Activated naive CD4-positive, alpha-beta T cell treated with anti-CD3 and anti-CD28 coated beads, Interleukin-2, amount 10 ng/mL, durations not matched to agents 7 days and 5 days (primary cell): ENCODE results near the gene PAX1.

Experiments
- CTCF ChIA-PET: fragments of 350-600 bp; sonication (Branson Sonifier 250); formaldehyde crosslinking; loops from one replicate; lab custom pipeline; 2021; ENCODE audit warnings: antibody characterized with exemption; lab: Charles Lee
- DNase-seq: peaks from one replicate; pipeline ENCODE4 v3.0.0-alpha.2; 2020
- H3K27ac Mint-ChIP-seq: one replicate; pipeline ENCODE4 v1.8.0; 2021; ENCODE audit warnings: mild to moderate bottlenecking, moderate library complexity, mixed read lengths
- H3K27me3 Mint-ChIP-seq: one replicate; pipeline ENCODE4 v1.8.0; 2021; ENCODE audit warnings: mild to moderate bottlenecking, mixed read lengths
- H3K36me3 Mint-ChIP-seq: one replicate; pipeline ENCODE4 v1.8.0; 2021; ENCODE audit warnings: mixed read lengths
- H3K4me1 Mint-ChIP-seq: one replicate; pipeline ENCODE4 v1.8.0; 2021; ENCODE audit warnings: mixed read lengths
- H3K4me3 Mint-ChIP-seq: one replicate; pipeline ENCODE4 v1.8.0; 2021; ENCODE audit warnings: mild to moderate bottlenecking, moderate library complexity, mixed read lengths
- H3K9me3 Mint-ChIP-seq: one replicate; pipeline ENCODE4 v1.8.0; 2021; ENCODE audit warnings: mixed read lengths

PAX1 gene

DNA sequence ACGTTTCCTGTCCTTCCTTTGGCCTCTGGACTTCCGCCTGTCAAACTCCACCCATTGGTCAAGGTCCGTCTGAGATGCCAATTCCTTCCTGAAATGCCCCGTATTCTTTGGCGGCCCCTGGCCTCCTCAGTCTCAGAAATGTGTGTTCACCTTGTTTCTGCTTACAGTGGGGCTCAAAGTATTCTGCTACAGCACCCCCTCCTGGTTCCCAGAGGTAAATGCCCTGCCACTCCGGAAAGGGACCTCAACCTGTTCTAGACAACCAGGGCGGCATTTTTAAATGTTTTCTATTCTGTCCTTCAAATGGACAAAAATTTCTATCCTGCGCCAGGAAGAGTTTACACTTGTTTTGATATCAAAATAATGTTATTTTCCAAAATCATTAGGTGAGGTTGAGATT lies 12.1 kb upstream of the PAX1 start:
- DNase-seq = no peak
- Mint-ChIP-seq H3K27me3 (peaks cover 6% of the 10 kb centered on the region), H3K36me3 (no peaks in the 10 kb centered on the region), H3K27ac (no peak overlapping the region), H3K4me3 (no peak overlapping the region), H3K4me1 (no peaks in the 10 kb centered on the region), H3K9me3 (no peaks in the 10 kb centered on the region)
- CTCF ChIA-PET = no interaction called here

DNA sequence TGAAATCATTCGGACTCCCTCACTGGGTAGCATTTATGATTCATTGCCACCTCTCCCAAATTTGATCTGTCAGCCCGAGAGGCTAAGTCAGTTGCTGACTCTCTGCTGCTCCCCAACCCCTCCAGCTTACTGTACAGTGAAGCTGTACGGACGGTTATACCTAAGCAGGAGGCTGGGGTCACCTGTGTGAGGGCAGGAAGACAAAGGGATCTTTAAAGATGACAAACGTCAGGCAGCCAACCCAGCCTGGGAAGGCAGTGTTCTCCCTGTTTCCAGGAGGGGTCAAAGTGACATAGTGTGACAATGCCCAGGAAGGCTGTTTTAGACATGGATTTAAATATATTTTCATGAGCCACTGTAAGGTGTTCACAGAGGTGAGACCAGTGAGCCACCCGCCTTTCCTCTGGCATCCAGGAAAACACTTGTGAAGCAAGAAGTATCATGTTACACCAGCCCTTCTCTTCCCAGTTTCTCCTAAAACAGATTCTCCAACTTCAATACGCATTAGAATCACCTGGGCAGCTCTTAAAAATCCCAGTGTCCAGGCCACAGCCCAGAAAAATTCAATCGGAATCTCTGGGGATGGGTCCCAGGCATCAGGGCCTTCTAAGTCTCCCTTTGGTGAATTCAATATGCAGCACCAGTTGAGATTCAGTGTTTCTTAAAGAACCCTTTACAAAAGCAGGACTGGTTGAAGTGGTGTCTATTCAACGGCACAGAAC lies 6.8 kb upstream of the PAX1 start:
- Mint-ChIP-seq H3K9me3 (no peaks in the 10 kb centered on the region), H3K4me1 (no peaks in the 10 kb centered on the region), H3K27ac (no peak overlapping the region), H3K4me3 (no peak overlapping the region), H3K36me3 (no peaks in the 10 kb centered on the region), H3K27me3 (peaks cover 57% of the 10 kb centered on the region)
- no peak for DNase-seq
- CTCF ChIA-PET = interaction anchor here (1.2 to 1.4 kb wide), 2 partner anchors 21 to 463 kb away, joined by 3 to 5 read pairs; no protein-coding TSS in a partner anchor

DNA sequence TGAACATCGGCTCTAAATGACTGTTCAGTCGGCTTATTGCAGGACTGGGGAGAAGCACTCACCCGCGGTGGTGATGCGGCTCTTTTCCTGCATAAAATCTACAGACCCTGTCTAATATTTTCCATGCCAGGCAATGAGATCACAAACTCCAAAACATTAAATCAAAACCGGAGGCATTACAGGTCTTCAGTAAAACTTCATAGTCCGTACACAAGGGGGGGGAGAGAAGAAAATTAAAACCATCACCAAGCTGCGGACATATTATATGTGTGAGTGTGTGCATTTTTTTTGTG lies 6.3 kb upstream of the PAX1 start:
- peaks cover 62% of the 10 kb centered on the region for H3K27me3 Mint-ChIP-seq
- H3K36me3 Mint-ChIP-seq = no peaks in the 10 kb centered on the region
- H3K9me3 Mint-ChIP-seq = no peaks in the 10 kb centered on the region
- CTCF ChIA-PET = interaction anchor here (1.2 kb wide), 1 partner anchor 20 kb away, joined by 5 read pairs; no protein-coding TSS in a partner anchor
- no peak overlapping the region for H3K4me3 Mint-ChIP-seq
- H3K4me1 Mint-ChIP-seq = no peaks in the 10 kb centered on the region
- no peak for DNase-seq
- H3K27ac Mint-ChIP-seq = no peak overlapping the region

DNA sequence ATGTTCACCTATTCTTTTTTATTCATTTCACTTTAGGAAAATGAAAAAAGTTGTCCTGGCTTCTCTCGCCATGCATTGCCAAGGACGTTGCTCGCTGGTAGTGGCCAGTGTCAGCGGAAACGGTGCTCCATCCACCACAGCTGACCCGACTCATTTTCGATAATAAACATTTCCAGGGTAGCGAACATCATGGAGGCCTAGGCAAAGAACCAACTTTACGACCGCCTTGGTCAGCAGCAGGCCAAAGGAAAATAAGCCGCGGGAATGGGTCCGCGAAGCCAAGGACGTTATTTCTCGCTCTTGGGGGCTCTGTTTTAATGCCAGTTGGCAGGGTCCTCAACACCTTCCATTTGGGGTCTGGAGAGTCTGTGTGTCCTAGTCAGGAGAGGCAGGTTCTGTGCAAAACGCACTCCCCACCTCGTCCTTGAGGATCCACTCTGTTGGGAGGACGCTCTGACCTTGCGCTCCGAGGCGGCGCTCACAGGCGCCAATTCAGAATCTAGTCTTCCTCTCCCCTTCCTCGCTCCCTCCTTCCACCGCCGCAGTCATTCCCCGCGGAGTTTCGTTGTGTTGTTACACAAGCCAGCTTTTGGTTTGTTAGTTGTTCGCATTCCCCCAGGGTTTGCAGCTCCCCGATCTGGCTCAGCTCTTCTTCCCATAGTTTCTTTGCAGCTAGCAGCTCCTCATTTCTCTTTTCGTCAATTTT lies 4.1 kb upstream of the PAX1 start:
- H3K4me3 Mint-ChIP-seq = no peak overlapping the region
- no peaks in the 10 kb centered on the region for H3K9me3 Mint-ChIP-seq
- DNase-seq = no peak
- CTCF ChIA-PET = no interaction called here
- no peak overlapping the region for H3K27ac Mint-ChIP-seq
- no peaks in the 10 kb centered on the region for H3K36me3 Mint-ChIP-seq
- H3K4me1 Mint-ChIP-seq = no peaks in the 10 kb centered on the region
- peaks cover 81% of the 10 kb centered on the region for H3K27me3 Mint-ChIP-seq

DNA sequence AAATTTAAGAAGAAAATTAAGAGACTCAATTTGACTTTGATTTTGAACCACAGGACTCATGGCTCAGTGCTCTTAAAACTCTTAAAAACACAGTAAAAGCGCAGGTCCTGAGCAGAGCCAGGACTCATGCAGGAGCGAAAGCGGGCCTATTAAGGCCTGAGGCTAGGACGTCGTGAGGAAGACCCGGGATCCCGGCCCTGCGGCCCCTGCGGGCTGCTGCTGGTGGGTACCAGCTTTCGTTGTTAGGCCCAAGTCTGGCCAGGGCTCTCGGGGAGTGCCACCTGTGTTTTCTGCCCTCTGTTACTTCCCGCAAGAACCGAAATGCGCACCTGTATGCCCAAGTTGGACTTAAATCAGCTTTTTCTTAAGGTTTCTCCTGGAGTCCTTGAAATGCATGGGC lies 3.4 kb upstream of the PAX1 start:
- no peak overlapping the region for H3K27ac Mint-ChIP-seq
- CTCF ChIA-PET = interaction anchor here (0.7 to 1.0 kb wide), 2 partner anchors 15 to 17 kb away, joined by 3 to 4 read pairs; no protein-coding TSS in a partner anchor
- no peaks in the 10 kb centered on the region for H3K36me3 Mint-ChIP-seq
- no peaks in the 10 kb centered on the region for H3K9me3 Mint-ChIP-seq
- H3K27me3 Mint-ChIP-seq = peaks cover 88% of the 10 kb centered on the region
- H3K4me3 Mint-ChIP-seq = no peak overlapping the region
- H3K4me1 Mint-ChIP-seq = no peaks in the 10 kb centered on the region
- DNase-seq = no peak

DNA sequence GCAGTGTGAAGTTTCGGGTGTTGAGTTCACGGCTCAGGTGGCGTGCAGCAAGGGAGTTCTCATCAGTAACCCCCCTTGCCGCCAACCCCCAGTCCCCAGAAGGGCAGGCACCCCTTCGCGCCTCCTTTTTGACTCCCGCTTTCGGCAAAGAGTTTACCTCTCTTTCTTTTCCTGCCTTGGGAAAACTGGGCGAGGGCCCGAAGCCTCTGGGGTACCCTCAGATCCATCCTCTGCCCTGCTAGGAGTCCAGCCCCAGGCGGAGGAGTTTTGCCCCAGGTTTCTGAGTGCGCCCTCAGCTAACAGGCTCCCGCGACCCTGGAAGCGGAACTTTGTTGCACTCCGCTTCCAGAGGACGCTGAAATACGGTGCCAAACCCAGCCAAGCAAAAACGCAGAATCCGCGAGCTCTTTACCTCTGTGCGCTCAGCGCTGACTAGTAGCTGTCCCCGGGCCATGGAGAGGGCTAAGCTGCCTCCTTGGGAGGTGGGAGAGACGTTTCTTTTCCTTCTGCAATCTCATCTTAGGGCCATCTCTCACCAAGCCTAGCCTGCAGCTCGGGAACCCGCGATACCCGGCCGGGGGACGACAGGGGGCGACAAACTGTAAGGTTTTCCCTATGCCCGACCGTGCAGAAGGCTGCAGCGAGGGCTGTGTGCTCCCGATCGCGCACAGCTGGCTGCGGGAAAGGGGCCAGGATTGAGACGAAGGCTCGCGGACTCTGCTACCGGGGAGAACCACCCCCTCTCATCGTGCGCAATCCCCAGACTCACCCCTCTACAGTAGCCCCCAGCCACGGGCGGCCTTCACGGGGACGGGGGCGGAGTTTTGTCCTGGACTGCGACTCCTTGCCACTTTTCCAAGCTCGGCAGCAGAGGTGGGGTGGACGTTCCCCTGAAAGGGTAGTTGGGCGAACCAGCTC lies 2.7 kb upstream of the PAX1 start:
- Mint-ChIP-seq H3K27ac (peak overlapping the region; percentile 55), H3K4me1 (no peaks in the 10 kb centered on the region), H3K36me3 (no peaks in the 10 kb centered on the region), H3K4me3 (no peak overlapping the region), H3K9me3 (no peaks in the 10 kb centered on the region), H3K27me3 (peaks cover 96% of the 10 kb centered on the region)
- CTCF ChIA-PET = interaction anchor here (0.7 to 1.1 kb wide), 4 partner anchors 9 to 192 kb away, joined by 3 to 4 read pairs (median 3); no protein-coding TSS in a partner anchor
- peak; percentile 52 for DNase-seq

DNA sequence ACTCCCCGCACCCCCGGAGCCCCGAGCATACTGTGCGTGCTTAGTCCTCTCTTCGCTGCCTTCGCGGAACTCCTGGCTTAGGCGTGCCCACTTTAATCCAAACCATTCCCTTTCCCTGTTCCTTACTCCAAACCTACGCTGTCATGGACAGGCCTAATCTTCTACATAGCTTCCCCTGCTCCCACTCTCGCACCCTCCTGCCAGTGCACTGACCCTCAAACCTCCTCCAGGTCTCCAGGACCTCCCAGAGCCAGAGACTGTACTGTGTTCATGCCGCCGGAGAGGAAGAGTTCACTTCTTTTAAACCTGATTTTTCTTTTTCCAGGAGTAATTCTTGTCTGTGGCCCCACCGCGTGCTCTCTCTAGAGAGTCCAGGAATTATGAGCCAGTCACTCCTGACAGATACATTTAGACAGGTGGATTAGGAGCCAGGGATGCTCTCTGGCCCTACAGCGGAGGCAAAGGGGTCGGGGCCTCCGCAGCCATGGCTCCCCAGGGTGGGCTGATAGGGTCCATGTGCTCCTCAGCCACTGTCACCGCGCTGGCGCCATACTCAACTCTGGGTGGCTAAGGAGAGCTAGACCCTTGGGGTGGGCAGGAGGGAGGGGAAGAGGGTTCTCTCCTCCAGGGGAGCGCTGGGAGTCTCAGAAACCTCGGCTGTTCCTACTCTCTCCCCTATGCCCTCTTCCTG lies 1.6 kb upstream of the PAX1 start:
- peak overlapping the region; percentile 45 for H3K27ac Mint-ChIP-seq
- no peak for DNase-seq
- peaks cover 98% of the 10 kb centered on the region for H3K27me3 Mint-ChIP-seq
- H3K9me3 Mint-ChIP-seq = no peaks in the 10 kb centered on the region
- CTCF ChIA-PET = no interaction called here
- H3K4me3 Mint-ChIP-seq = no peak overlapping the region
- no peaks in the 10 kb centered on the region for H3K36me3 Mint-ChIP-seq
- no peaks in the 10 kb centered on the region for H3K4me1 Mint-ChIP-seq

DNA sequence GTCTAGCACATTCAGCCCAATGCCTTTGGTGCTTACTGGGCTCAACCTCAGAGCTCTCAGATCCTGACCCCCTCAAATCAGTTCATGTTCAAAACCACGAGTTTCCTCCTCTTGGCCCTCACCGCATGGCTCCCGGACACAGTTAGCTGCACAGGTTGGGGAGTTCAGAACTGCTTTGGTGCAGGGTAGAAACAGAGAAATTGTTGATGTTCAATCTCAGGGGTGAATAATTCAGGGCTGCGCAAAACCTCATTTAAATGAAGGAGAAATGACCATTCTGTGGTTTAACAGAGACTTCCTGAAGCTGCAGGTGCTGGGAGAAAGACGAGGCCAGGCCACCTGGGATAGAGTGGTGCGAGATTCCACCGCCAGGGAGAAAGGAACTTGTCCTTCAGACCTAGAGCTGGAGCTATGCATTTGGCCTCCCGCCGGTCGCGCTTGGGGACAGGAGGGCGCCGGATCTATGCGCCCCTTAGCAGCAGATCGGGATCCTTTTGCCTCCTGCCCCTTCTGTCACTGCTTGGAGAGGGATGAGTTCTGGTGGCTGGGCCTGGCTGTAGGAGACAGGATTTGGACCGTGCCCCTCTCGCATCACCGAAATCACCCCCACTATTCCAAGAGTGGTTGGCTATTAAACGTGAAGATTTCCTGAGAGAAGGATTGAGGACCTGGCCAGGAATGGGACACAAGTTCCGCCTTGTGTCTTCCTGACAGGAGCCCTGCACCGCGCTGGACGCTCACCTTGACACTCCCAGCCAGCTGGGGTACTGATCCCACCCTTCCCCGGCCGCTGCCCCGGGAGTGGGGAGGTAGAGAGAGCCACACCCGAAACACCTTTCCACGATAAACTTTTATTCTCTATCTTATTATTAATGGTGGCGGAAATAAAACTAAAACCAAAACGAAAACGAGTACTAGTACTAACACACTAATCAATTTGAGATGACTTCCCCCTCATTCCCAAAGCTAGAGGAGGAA lies 767 bp upstream of the PAX1 start:
- H3K36me3 Mint-ChIP-seq = no peaks in the 10 kb centered on the region
- H3K4me3 Mint-ChIP-seq = no peak overlapping the region
- H3K4me1 Mint-ChIP-seq = no peaks in the 10 kb centered on the region
- H3K27me3 Mint-ChIP-seq = peaks cover 100% of the 10 kb centered on the region
- no peaks in the 10 kb centered on the region for H3K9me3 Mint-ChIP-seq
- no peak for DNase-seq
- CTCF ChIA-PET = no interaction called here
- no peak overlapping the region for H3K27ac Mint-ChIP-seq

DNA sequence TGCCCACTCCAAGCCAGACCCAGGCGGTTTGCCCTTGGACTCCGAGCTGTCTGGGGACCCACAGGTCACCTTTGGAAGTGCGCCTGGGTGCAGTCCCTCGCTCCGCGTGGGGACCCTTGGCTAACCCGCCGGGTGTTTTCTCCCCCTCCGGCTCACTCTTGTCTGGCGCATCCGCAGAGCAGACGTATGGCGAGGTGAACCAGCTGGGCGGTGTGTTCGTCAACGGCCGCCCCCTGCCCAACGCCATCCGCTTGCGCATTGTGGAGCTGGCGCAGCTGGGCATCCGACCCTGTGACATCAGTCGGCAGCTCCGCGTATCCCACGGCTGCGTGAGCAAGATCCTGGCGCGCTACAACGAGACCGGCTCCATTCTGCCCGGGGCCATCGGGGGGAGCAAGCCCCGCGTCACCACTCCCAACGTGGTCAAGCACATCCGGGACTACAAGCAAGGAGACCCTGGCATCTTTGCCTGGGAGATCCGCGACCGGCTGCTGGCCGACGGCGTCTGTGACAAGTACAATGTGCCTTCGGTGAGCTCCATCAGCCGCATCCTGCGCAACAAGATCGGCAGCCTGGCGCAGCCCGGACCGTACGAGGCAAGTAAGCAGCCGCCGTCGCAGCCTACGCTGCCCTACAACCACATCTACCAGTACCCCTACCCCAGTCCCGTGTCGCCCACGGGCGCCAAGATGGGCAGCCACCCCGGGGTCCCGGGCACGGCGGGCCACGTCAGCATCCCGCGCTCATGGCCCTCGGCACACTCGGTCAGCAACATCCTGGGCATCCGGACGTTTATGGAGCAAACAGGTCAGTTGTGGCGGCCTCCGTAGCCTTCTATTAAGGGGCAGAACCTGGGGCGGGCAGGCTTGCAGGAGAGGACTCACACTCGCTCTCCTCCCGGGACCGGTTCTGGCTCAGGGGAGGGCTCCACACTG lies 1.1 kb downstream of the PAX1 start:
- H3K4me3 Mint-ChIP-seq = no peak overlapping the region
- no peaks in the 10 kb centered on the region for H3K36me3 Mint-ChIP-seq
- no peak for DNase-seq
- H3K27me3 Mint-ChIP-seq = peaks cover 89% of the 10 kb centered on the region
- H3K4me1 Mint-ChIP-seq = no peaks in the 10 kb centered on the region
- H3K27ac Mint-ChIP-seq = no peak overlapping the region
- no peaks in the 10 kb centered on the region for H3K9me3 Mint-ChIP-seq
- CTCF ChIA-PET = interaction anchor here (1.3 kb wide), 1 partner anchor 201 kb away, joined by 4 read pairs; no protein-coding TSS in a partner anchor

DNA sequence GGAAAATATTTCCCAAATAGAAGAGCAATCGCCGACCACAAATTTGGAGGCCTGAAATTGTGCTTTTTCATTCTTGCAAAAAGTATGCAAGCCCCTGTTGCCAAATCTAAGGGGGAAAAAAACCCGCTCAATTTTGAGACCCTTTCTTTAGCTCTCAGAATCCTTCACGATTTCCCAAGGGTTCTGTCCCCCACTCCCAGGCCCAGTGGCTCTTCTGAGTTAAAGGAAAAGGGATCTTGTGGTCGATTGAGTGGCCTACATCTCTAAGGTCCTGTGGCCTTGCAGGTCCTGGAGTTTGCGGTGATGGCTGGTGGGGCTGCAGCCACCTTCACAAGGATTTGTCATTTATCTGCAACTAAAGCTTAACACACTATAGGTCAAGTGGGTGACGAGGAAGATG lies 1.8 kb downstream of the PAX1 start:
- DNase-seq = no peak
- no peaks in the 10 kb centered on the region for H3K36me3 Mint-ChIP-seq
- no peak overlapping the region for H3K27ac Mint-ChIP-seq
- H3K4me1 Mint-ChIP-seq = no peaks in the 10 kb centered on the region
- H3K9me3 Mint-ChIP-seq = no peaks in the 10 kb centered on the region
- CTCF ChIA-PET = interaction anchor here (1.3 kb wide), 1 partner anchor 202 kb away, joined by 4 read pairs; no protein-coding TSS in a partner anchor
- no peak overlapping the region for H3K4me3 Mint-ChIP-seq
- peaks cover 83% of the 10 kb centered on the region for H3K27me3 Mint-ChIP-seq

DNA sequence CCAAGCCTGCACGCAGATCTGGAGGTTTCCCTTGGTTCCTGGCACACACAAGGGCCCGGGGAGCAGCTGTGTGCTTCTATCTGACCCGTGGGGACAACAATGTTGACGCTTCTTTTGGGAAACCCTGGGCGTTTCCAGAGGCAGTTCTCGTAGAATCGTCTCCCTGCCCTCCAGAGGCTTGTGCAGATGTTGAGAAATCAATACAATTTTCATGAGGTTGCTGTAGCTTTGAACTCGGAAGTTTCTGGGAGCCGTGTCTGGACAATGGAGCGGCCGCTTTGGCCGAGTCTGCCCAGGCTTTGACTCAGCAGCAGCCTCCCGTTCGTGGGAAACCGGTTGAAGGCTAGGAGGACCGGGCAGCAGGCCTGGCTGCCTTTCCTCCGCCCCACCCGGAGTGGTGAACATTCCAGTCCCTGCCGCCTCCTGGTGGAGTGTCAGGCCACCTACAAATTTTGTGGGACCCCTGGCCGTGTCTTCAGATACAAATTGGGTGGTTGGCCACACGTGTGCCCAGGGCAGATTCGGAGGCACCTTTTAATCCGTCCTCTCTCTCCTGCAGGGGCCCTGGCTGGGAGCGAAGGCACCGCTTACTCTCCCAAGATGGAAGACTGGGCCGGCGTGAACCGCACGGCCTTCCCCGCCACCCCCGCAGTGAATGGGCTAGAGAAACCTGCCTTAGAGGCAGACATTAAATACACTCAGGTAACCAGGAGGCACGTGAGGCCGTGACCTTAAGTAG lies 2.7 kb downstream of the PAX1 start:
- DNase-seq = no peak
- no peaks in the 10 kb centered on the region for H3K9me3 Mint-ChIP-seq
- CTCF ChIA-PET = no interaction called here
- H3K27me3 Mint-ChIP-seq = peaks cover 83% of the 10 kb centered on the region
- H3K4me1 Mint-ChIP-seq = no peaks in the 10 kb centered on the region
- H3K27ac Mint-ChIP-seq = no peak overlapping the region
- no peaks in the 10 kb centered on the region for H3K36me3 Mint-ChIP-seq
- H3K4me3 Mint-ChIP-seq = no peak overlapping the region
